ENCODE results near the gene UTP15.

The UTP15 gene

DNA sequence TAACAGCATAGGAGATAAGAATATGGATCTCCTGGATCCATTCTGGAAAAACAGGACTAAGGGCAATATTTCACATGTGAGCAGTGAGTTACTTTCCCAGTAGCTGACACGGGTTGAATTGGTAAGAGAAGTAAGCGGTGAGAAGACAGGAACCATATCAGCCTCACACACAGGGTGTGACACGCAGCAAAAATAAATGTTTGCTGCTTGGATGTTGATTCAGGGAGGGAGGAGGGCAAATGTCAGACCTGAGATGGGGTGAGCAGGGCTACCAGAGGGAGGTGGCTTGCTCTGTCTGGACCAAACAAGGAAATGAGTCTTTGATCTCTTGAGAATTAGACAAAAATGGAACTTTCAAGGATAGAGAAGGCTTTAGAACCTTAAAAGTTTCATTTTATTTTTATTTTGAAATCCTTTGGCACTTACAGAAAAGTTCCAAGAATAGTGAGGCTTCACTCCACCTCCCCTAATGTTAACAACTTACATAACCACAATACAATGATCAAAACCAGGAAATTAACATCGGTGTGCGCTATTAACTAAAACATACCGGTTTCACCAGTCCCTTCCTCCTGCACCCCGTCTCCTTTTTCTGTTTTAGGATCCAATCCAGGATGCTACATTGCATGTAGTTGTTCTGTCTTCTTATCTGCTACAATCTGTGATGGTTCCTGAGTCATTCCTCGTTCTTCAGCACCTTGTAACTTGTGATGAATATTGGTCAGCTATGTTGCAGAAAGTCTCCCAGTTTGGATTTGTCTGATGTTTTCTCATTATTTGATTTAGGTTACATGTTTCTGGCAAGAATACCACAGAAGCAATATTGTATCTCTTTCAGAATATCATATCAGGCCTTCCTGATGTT, 39.9 kb downstream of the UTP15 start:
- no peak overlapping the region for H3K4me3 ChIP-seq (ENCODE audit: control insufficient read depth, low read depth, low read length)
- DNase-seq (ENCODE audit: low read depth), result no peak
- TF ChIP-seq, protein P1, sequence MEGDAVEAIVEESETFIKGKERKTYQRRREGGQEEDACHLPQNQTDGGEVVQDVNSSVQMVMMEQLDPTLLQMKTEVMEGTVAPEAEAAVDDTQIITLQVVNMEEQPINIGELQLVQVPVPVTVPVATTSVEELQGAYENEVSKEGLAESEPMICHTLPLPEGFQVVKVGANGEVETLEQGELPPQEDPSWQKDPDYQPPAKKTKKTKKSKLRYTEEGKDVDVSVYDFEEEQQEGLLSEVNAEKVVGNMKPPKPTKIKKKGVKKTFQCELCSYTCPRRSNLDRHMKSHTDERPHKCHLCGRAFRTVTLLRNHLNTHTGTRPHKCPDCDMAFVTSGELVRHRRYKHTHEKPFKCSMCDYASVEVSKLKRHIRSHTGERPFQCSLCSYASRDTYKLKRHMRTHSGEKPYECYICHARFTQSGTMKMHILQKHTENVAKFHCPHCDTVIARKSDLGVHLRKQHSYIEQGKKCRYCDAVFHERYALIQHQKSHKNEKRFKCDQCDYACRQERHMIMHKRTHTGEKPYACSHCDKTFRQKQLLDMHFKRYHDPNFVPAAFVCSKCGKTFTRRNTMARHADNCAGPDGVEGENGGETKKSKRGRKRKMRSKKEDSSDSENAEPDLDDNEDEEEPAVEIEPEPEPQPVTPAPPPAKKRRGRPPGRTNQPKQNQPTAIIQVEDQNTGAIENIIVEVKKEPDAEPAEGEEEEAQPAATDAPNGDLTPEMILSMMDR (IDR thresholded peaks at IDR 0.05; ENCODE audit: control insufficient read depth, insufficient read depth, low read depth, low read length, missing control alignments), result no peak

- TF ChIP-seq, protein P1 (IDR thresholded peaks at IDR 0.05; ENCODE audit: control insufficient read depth, insufficient read depth, low read depth, low read length, missing control alignments), result no peak
Observed at GRCh38 chr5:73606206-73606753, 40.7 kb downstream of the UTP15 start.

DNA sequence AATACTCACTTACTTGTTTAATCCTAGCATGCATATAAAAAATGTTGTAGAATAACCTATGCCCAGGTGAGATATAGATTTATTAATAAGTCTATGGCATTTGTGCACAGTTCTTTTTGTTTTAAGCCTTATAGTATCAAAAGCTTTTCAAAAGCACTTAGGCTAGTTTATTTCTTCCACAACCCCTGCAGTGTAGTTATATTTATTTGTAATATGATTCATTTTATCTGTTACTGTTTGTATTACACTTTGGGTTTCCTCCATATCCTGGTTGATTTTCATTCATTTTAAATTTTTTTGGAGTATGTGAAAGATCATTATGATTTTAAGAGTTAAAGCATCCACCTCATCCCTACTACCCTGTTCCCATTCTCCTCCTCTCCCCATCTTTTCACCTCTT, 41.7 kb downstream of the UTP15 start:
- no peak overlapping the region for H3K4me3 ChIP-seq (ENCODE audit: control insufficient read depth, low read depth, low read length)
- DNase-seq (ENCODE audit: low read depth), result no peak
- TF ChIP-seq, protein P1 (IDR thresholded peaks at IDR 0.05; ENCODE audit: control insufficient read depth, insufficient read depth, low read depth, low read length, missing control alignments), result no peak

More at GRCh38 chr5:73606206-73606753, 40.7 kb downstream of the UTP15 start:
- DNase-seq (ENCODE audit: low read depth), result no peak
- H3K4me3 ChIP-seq (ENCODE audit: control insufficient read depth, low read depth, low read length), result no peak overlapping the region

DNA sequence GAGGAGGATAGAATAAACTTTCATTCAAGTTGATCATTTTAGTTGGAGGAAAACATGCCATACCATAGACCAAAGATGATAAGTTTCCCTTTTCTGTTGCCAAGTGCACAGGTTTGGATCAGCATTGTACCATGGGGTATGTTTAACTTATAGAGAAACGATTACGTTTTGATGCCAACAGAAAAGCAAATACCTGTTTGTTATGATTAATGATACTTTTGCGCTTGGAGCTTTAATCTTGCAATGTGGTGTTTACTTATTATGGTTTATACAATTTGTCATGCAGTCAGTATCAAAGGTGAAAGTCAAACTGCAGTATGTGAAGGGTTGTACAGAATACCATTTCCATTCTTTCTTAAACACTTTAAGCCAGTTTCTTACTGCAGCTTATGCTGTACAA, 47.3 kb downstream of the UTP15 start:
- DNase-seq (ENCODE audit: low read depth), result no peak

GRCh38 chr5:73615085-73615484, 49.5 kb downstream of the UTP15 start:
- DNase-seq (ENCODE audit: low read depth), result no peak
- TF ChIP-seq, protein P1 (IDR thresholded peaks at IDR 0.05; ENCODE audit: control insufficient read depth, insufficient read depth, low read depth, low read length, missing control alignments), result no peak

More for the DNA sequence above, 47.3 kb downstream of the UTP15 start:
- TF ChIP-seq, protein P1 (IDR thresholded peaks at IDR 0.05; ENCODE audit: control insufficient read depth, insufficient read depth, low read depth, low read length, missing control alignments), result no peak
- H3K4me3 ChIP-seq (ENCODE audit: control insufficient read depth, low read depth, low read length), result no peak overlapping the region

GRCh38 chr5:73615947-73616346, 50.4 kb downstream of the UTP15 start:
- no peak for DNase-seq (ENCODE audit: low read depth)
- H3K4me3 ChIP-seq (ENCODE audit: control insufficient read depth, low read depth, low read length), result no peak overlapping the region
- TF ChIP-seq, protein P1 (IDR thresholded peaks at IDR 0.05; ENCODE audit: control insufficient read depth, insufficient read depth, low read depth, low read length, missing control alignments), result no peak

More at GRCh38 chr5:73615085-73615484, 49.5 kb downstream of the UTP15 start:
- H3K4me3 ChIP-seq (ENCODE audit: control insufficient read depth, low read depth, low read length), result no peak overlapping the region
